Neural cell (in vitro differentiated cells): ENCODE data around the gene MICAL2. TPM values are rescaled to one million over a fixed set of nuclear protein-coding genes. Genes with fewer than 3 reads are reported as not detected.
"Not testable (repeated sequence)": the region's sequence is repeated elsewhere in the genome, so short reads cannot be mapped to it uniquely, and the experiment has no call there.

ENCODE experiments used
- H2AFZ ChIP-seq: fragments of 200-600, 300-800 bp; sonication (generic), shearing (Covaris generic); 2 replicates; pipeline ENCODE4 v1.6.0; 2014; ENCODE audit warnings: low read depth, mild to moderate bottlenecking, antibody characterized with exemption, low read length, moderate library complexity
- H3F3A ChIP-seq: fragments of 200-600 bp; shearing (Covaris generic); 2 replicates; pipeline ENCODE4 v1.6.1; 2016; ENCODE audit warnings: mild to moderate bottlenecking, moderate library complexity, mixed read lengths, antibody characterized with exemption, low read length; ENCODE audit not compliant: insufficient read depth, poor library complexity, severe bottlenecking
- H3K27ac ChIP-seq: fragments of 200-600, 300-800 bp; sonication (generic), shearing (Covaris generic); 2 replicates; pipeline ENCODE4 v1.5.1; 2014; ENCODE audit warnings: mild to moderate bottlenecking, low read length, moderate library complexity
- H3K27me3 ChIP-seq: fragments of 300-800, 200-600 bp; sonication (generic), shearing (Covaris generic); 2 replicates; pipeline ENCODE4 v1.6.0; 2014; ENCODE audit warnings: mild to moderate bottlenecking, low read depth, low read length, moderate library complexity; ENCODE audit not compliant: insufficient read depth
- H3K36me3 ChIP-seq: fragments of 300-800, 200-600 bp; sonication (generic), shearing (Covaris generic); 2 replicates; pipeline ENCODE4 v1.5.1; 2014; ENCODE audit warnings: mild to moderate bottlenecking, antibody characterized with exemption, low read length, moderate library complexity; ENCODE audit not compliant: insufficient read depth
- H3K4me2 ChIP-seq: fragments of 300-800, 200-600 bp; sonication (generic), shearing (Covaris generic); 2 replicates; pipeline ENCODE4 v1.6.0; 2014; ENCODE audit warnings: mild to moderate bottlenecking, low read length
- H3K4me3 ChIP-seq: fragments of 300-800, 200-600 bp; sonication (generic), shearing (Covaris generic); 2 replicates; pipeline ENCODE4 v1.5.1; 2014; ENCODE audit warnings: mild to moderate bottlenecking, low read length, moderate library complexity
- H3K79me2 ChIP-seq: fragments of 200-600 bp; shearing (Covaris generic); replicated peaks from 2 replicates; pipeline ENCODE4 v1.6.0; 2014; ENCODE audit warnings: mild to moderate bottlenecking, low read length, moderate library complexity; ENCODE audit not compliant: insufficient read depth
- H3K9ac ChIP-seq: fragments of 300-800, 200-600 bp; sonication (generic), shearing (Covaris generic); 2 replicates; pipeline ENCODE4 v1.6.1; 2016; ENCODE audit warnings: mild to moderate bottlenecking, low read length, mixed read lengths
- H3K9me2 ChIP-seq: fragments of 200-600 bp; shearing (Covaris generic); 2 replicates; pipeline ENCODE4 v1.6.1; 2016; ENCODE audit warnings: mild to moderate bottlenecking, low read length, mixed read lengths; ENCODE audit not compliant: insufficient read depth
- H3K9me3 ChIP-seq: fragments of 200-600, 300-800 bp; sonication (generic), shearing (Covaris generic); 2 replicates; pipeline ENCODE4 v1.6.1; 2016; ENCODE audit warnings: mild to moderate bottlenecking, mixed run types, low read length, moderate library complexity, mixed read lengths
- H4K20me1 ChIP-seq: fragments of 200-600 bp; shearing (Covaris generic); 2 replicates; pipeline ENCODE4 v1.6.1; 2016; ENCODE audit warnings: mild to moderate bottlenecking, mixed run types; ENCODE audit not compliant: insufficient read depth
- EP300 ChIP-seq: fragments of 450-650 bp; conservative IDR thresholded peaks from 2 replicates; pipeline ENCODE4 v1.6.1; 2014; ENCODE audit warnings: antibody characterized with exemption, mild to moderate bottlenecking, moderate library complexity; ENCODE audit not compliant: poor library complexity, severe bottlenecking
- EZH2 ChIP-seq: fragments of 200-600, 300-800 bp; shearing (Covaris generic), sonication (generic); IDR thresholded peaks from 2 replicates; pipeline ENCODE4 v1.6.1; 2014; ENCODE audit warnings: antibody characterized with exemption, low read length, borderline replicate concordance, mild to moderate bottlenecking; ENCODE audit not compliant: insufficient read depth, poor library complexity, severe bottlenecking
- MXI1 ChIP-seq: fragments of 450-650 bp; conservative IDR thresholded peaks from 2 replicates; pipeline ENCODE4 v1.6.1; 2014; ENCODE audit warnings: antibody characterized with exemption, mild to moderate bottlenecking; ENCODE audit not compliant: poor library complexity, severe bottlenecking
- POLR2AphosphoS5 ChIP-seq: IDR thresholded peaks from 2 replicates; pipeline ENCODE4 v1.6.1; 2012
- RAD21 ChIP-seq: fragments of 450-650 bp; conservative IDR thresholded peaks from 2 replicates; pipeline ENCODE4 v1.6.1; 2014; ENCODE audit warnings: antibody characterized with exemption, mild to moderate bottlenecking, moderate library complexity
- SMC3 ChIP-seq: fragments of 450-650 bp; conservative IDR thresholded peaks from 2 replicates; pipeline ENCODE4 v1.6.1; 2014; ENCODE audit warnings: antibody characterized with exemption, mild to moderate bottlenecking, moderate library complexity; ENCODE audit not compliant: poor library complexity
- TAF1 ChIP-seq: IDR thresholded peaks from 2 replicates; pipeline ENCODE4 v1.6.1; 2012; ENCODE audit warnings: low read depth
- polyA plus RNA-seq: library from polyadenylated mRNA; depleted of rRNA; stranded (reverse); fragments of >200 nt; gene quantifications from 2 replicates; pipeline ENCODE4 v1.2.3, GENCODE V29; 2014
- TF ChIP-seq, protein P1 (sequence below): fragments of 450-650 bp; IDR thresholded peaks from 2 replicates; pipeline ENCODE4 v1.5.1; 2014; ENCODE audit warnings: antibody characterized with exemption, mild to moderate bottlenecking, moderate library complexity; ENCODE audit not compliant: poor library complexity, severe bottlenecking
- TF ChIP-seq, protein P2 (sequence below): IDR thresholded peaks from 2 replicates; pipeline ENCODE4 v1.6.1; 2012; ENCODE audit warnings: borderline replicate concordance

Gene MICAL2
- polyA plus RNA-seq, 1 donor from 2014 or later: 2.2 TPM

DNA sequence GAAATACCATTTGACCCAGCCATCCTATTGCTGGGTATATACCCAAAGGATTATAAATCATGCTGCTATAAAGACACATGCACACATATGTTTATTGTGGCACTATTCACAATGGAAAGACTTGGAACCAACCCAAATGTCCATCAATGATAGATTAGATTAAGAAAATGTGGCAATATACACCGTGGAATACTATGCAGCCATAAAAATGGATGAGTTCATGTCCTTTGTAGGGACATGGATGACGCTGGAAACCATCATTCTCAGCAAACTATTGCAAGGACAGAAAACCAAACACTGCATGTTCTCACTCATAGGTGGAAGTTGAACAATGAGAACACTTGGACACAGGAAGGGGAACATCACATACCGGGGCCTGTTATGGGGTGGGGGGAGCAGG, 36.3 kb downstream of the MICAL2 start:
- not testable (repeated sequence) for H3K9me3 ChIP-seq, H3K79me2 ChIP-seq, H3K27ac ChIP-seq, H2AFZ ChIP-seq, H3K4me3 ChIP-seq, H3K9ac ChIP-seq, H3K9me2 ChIP-seq, H4K20me1 ChIP-seq, H3K27me3 ChIP-seq, H3K36me3 ChIP-seq, H3K4me2 ChIP-seq, H3F3A ChIP-seq

DNA sequence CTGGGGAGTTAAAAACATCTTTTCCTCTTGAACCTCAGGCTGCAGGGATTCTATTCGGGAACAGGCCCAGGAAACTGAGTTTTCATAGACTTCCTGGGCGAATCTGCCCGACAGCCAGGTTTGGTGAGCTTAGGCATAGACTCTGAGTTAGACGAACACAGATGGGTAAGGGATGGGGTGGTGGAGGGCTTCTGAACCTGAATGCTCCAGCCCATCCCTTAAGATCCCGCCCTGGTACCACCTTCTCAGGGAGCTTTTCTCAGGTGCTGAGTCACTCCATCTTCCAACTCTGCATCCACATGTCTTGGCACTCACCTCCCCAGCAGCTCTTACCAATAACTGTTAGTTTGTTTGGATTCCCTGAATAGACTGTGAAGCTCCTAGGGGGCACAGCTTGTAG, 37.4 kb downstream of the MICAL2 start:
- Histone ChIP-seq H3K9me3 (no peaks in the 10 kb centered on the region), H3K36me3 (no peaks in the 10 kb centered on the region), H3K9me2 (no peaks in the 10 kb centered on the region), H3K79me2 (no peaks in the 10 kb centered on the region), H3K9ac (no peak overlapping the region), H3K4me3 (no peak overlapping the region), H3K27me3 (no peaks in the 10 kb centered on the region), H2AFZ (no peak overlapping the region), H3K4me2 (no peak overlapping the region), H4K20me1 (no peaks in the 10 kb centered on the region), H3F3A (no peaks in the 10 kb centered on the region), H3K27ac (no peak overlapping the region)
- TF ChIP-seq EP300 (no peak), MXI1 (no peak), SMC3 (no peak), RAD21 (no peak), POLR2AphosphoS5 (no peak), TAF1 (no peak), EZH2 (no peak)
- TF ChIP-seq, protein P1, sequence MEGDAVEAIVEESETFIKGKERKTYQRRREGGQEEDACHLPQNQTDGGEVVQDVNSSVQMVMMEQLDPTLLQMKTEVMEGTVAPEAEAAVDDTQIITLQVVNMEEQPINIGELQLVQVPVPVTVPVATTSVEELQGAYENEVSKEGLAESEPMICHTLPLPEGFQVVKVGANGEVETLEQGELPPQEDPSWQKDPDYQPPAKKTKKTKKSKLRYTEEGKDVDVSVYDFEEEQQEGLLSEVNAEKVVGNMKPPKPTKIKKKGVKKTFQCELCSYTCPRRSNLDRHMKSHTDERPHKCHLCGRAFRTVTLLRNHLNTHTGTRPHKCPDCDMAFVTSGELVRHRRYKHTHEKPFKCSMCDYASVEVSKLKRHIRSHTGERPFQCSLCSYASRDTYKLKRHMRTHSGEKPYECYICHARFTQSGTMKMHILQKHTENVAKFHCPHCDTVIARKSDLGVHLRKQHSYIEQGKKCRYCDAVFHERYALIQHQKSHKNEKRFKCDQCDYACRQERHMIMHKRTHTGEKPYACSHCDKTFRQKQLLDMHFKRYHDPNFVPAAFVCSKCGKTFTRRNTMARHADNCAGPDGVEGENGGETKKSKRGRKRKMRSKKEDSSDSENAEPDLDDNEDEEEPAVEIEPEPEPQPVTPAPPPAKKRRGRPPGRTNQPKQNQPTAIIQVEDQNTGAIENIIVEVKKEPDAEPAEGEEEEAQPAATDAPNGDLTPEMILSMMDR: no peak
- TF ChIP-seq, protein P2, sequence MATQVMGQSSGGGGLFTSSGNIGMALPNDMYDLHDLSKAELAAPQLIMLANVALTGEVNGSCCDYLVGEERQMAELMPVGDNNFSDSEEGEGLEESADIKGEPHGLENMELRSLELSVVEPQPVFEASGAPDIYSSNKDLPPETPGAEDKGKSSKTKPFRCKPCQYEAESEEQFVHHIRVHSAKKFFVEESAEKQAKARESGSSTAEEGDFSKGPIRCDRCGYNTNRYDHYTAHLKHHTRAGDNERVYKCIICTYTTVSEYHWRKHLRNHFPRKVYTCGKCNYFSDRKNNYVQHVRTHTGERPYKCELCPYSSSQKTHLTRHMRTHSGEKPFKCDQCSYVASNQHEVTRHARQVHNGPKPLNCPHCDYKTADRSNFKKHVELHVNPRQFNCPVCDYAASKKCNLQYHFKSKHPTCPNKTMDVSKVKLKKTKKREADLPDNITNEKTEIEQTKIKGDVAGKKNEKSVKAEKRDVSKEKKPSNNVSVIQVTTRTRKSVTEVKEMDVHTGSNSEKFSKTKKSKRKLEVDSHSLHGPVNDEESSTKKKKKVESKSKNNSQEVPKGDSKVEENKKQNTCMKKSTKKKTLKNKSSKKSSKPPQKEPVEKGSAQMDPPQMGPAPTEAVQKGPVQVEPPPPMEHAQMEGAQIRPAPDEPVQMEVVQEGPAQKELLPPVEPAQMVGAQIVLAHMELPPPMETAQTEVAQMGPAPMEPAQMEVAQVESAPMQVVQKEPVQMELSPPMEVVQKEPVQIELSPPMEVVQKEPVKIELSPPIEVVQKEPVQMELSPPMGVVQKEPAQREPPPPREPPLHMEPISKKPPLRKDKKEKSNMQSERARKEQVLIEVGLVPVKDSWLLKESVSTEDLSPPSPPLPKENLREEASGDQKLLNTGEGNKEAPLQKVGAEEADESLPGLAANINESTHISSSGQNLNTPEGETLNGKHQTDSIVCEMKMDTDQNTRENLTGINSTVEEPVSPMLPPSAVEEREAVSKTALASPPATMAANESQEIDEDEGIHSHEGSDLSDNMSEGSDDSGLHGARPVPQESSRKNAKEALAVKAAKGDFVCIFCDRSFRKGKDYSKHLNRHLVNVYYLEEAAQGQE: no peak

- Histone ChIP-seq H3F3A (no peaks in the 10 kb centered on the region), H3K9me3 (no peaks in the 10 kb centered on the region), H3K27me3 (no peaks in the 10 kb centered on the region), H3K9me2 (no peaks in the 10 kb centered on the region), H2AFZ (no peak overlapping the region), H3K4me2 (no peak overlapping the region), H3K9ac (no peak overlapping the region), H4K20me1 (no peaks in the 10 kb centered on the region), H3K79me2 (no peaks in the 10 kb centered on the region), H3K4me3 (no peak overlapping the region), H3K36me3 (no peaks in the 10 kb centered on the region), H3K27ac (no peak overlapping the region)
- TF ChIP-seq MXI1 (no peak), EZH2 (no peak)
- TF ChIP-seq, protein P1: no peak
- TF ChIP-seq, protein P2: no peak
Observed at GRCh38 chr11:12148466-12148865, 38.1 kb downstream of the MICAL2 start.
